Measurements from ENCODE around the gene SLC38A2.

- TF ChIP-seq CTCF (IDR thresholded peaks at IDR 0.05) (no peak), EP300 (IDR thresholded peaks at IDR 0.05) (no peak), POLR2A (IDR thresholded peaks at IDR 0.05) (no peak)
Observed at GRCh38 chr12:46359667-46360280, 12.8 kb downstream of the SLC38A2 start.
